ENCODE data around the gene ALPL.

- TF ChIP-seq CTCF (IDR thresholded peaks at IDR 0.05; ENCODE audit: poor library complexity, severe bottlenecking) (no peak), TAF1 (IDR thresholded peaks at IDR 0.05; ENCODE audit: low read depth) (no peak), EZH2 (IDR thresholded peaks at IDR 0.05; ENCODE audit: borderline replicate concordance, insufficient read depth, low read length, poor library complexity, severe bottlenecking) (no peak), POLR2AphosphoS5 (IDR thresholded peaks at IDR 0.05) (no peak), REST (IDR thresholded peaks at IDR 0.05; ENCODE audit: borderline replicate concordance) (no peak), EP300 (conservative IDR thresholded peaks at IDR 0.05; ENCODE audit: poor library complexity, severe bottlenecking) (no peak)
Observed at GRCh38 chr1:21539933-21540332, 30.7 kb downstream of the ALPL start.

Data from neural cell (in vitro differentiated cells).